ENCODE data around the gene CD151.
A peak's percentile ranks its signal among the peaks of the same experiment; 100 is the strongest.

The CD151 gene

DNA sequence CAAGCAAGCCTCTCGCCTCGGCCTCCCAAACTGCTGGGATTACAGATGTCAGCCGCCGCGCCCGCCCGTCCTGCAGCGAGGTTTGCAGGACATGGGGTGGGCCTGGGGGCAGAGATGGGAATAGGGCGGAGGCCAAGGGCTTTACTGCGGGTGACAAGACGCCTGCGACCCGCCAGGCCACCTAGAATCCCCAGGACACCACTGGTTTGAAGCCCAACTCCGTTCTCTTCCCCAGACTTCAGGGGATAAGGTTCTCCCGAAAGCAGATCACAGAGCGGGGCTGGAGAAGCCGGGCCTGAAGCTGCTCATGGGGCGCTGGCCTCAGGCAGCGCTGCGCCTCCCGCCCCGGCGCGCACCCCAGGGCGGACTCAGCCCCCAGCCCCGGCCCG lies 9.2 kb downstream of the CD151 start:
- DNase-seq (ENCODE audit: insufficient read length, low spot score) (no peak), FAIRE-seq (peak; percentile 18)

DNA sequence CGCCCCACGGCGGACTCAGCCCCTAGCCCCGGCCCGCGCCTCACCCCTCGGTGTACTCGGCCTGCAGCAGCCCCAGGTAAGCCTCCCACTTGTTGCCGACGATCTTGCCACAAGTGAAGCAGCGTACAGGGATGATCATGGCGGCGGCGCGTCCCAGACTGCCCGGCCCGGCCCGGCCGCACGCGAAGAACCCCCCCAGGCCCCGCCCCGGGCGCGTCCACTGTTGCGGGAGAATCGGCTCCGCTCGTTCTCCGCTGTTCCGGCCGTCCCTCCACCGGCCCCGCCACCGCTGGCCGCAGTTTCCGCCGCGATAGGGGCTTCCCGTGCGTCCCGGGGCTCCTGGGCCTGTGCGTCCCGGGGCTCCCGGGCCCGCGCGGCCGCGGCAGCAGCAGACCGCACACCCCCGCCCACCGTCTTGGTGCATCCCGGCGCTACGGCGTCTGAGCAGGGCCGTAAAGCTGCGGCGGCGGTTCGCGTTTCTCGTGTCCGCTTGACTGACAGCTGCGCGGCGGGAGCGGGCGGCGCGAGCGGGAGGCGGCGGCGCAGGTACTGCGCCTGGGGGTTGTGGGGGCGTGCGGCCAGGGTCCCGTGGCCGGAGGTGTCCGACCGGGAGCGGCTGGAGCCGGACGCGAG lies 9.7 kb downstream of the CD151 start, which contains the start of the genes POLR2L and TSPAN4:
Gene POLR2L (minus strand): TSS at position 160 of the 633 bp plus-strand sequence. CDS start 21 bp downstream, at position 139.
Gene TSPAN4 (plus strand): TSS at position 483 of the 633 bp plus-strand sequence. CDS start 7,453 bp downstream, outside the sequence.
- FAIRE-seq (peak; percentile 91), DNase-seq (ENCODE audit: insufficient read length, low spot score) (peak; percentile 95)

DNA sequence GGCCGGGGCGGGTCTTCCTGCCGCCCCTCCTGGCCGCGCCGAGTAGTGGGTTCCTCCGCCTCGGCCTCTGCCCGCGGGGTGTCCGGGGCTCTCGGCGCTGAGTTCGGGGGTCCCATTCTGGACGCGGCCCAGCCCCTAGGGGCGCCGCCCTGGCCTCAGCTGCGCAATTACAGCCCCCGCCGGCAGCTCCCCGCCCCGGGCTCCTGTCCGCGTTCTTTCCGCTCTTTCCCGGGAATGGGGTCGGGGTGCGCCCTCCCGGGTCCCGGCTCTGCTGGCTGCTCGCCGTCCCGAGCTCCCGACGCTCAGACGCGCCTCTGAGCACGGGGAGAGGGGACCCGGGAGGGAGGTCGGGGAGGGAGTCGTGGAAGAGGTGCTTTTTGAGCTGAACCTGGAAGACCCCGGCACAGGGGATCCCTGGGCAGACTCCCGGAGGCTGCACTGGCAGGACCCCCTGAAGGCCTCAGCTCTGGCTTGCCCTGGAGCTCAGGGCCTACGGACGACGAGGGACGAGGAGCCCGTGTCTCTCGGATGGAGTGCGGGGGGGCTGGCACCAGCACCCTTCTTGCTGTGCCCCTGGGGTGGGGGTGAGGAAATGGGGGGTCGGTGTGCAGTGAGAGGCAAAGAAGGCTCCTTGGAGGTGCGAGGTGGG lies 10.5 kb downstream of the CD151 start:
- no peak for FAIRE-seq
- DNase-seq (ENCODE audit: insufficient read length, low spot score), result no peak

DNA sequence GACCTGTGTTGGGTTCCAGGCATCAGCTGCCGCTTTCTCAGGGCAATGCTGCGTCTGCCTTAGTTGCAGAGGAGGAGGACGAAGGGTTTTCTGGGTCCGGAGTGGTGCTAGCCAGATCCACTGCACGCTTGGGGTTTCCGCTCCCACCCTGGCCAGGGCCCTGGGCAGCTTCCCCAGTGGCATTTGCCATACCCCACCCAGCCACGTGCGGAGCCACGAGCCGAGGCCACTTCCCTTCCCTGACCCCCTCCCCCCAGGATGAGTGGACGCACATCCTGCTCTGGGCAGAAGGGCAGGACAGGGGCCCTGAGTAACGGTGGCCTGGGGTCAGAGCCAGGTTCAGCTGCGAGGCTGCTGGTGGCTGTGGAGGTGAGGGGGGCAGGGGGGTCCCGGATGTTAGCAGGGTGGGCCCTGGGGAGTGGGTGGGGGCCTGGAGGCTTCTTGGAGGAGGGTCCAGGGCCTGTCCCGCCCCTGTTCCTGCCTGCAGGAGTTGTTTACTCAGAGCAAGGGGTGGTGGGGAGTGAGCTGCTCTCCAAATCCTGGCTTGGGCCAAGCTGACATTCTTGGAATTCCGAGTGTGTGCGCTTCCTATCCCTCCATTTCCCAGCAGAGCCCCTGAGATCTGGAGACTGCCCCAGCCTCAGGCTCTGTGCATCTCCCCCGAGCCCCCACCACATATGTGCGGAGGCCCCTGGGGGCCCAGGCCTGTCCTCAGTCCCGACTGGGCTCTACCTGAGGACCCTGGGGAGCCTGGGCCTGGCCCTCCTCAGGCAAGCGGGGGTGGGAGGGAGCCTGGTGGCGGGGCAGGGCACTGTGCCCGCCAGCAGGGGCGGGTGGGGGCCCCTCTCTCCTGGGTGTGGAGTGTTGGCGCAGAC lies 11.3 kb downstream of the CD151 start:
- DNase-seq (ENCODE audit: insufficient read length, low spot score) (no peak), FAIRE-seq (no peak)

DNA sequence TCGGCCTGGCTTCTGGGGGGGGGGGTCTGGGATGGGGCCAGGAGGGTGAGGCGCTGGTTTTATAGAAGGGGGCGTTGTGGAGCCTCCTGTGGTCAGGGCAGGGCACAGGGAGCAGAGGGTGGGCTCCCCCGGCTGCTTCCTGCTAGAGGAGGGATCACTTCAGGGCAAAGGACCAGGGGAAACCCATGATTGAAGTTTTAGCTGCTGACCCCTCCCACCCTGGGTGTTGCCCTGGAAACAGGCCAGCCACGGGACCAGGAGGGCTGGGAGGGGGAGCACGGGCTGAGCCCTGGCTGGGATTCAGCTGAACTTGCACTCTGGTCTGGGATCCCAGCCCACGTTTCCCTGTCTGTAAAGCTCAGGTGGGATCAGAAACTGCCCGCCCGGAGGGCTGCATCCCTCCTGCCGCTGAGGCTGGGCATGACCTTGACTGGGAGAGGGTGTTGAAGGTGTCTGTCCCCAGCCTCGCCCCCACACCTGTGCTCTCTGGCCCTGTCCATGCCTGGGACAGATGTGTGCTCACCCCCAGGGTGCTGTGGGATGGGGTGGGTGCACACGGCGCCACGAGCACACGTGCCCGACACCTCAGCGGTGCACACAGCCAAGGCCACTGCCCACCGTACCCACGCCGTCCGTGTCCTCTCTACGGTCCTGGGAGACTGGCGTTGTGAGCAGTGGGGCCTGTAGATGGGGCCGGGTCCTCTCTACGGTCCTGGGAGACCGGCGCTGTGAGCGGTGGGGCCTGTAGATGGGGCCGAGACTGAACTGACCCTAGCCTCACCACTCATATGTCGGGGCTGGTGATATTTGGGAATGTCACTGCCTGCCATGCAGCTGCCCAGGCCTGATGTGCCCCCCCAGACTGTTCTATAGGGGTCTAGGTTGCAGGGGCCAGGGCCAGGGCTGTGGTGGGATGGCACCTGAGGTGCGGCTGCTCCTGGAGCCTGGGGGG lies 12.2 kb downstream of the CD151 start:
- DNase-seq (ENCODE audit: insufficient read length, low spot score) (no peak), FAIRE-seq (no peak)

DNA sequence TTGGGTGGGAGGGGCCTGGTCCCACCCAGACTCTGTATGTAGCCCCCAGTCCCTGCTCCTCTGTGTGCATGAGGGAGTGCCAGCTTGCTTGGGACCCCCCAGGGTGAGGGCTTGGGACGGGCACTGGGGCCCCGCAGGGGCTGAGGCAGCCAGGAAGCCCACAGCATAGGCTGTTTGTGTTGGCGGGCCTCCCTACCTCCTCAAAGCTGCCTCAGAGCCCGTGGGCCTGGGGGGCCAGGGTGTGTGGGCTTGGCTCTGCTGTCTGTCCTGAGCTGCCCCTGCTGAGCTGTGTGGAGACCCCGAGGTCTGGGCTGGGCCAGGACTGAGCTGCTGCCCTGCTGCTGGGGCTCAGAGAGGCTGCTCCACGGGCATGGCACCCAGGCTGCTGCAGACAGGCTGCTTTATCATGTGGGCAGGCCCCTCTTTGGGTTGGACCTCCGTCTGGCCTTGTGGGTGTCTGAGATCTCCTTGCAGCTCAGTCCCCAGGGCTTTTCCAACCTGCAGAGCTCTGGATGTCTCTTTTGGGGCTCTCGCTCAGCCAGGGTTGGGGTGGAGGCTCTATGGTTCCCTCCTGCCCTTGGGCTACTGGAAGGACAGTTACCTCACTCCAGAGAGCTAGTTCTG lies 13.2 kb downstream of the CD151 start:
- DNase-seq (ENCODE audit: insufficient read length, low spot score), result no peak
- no peak for FAIRE-seq

DNA sequence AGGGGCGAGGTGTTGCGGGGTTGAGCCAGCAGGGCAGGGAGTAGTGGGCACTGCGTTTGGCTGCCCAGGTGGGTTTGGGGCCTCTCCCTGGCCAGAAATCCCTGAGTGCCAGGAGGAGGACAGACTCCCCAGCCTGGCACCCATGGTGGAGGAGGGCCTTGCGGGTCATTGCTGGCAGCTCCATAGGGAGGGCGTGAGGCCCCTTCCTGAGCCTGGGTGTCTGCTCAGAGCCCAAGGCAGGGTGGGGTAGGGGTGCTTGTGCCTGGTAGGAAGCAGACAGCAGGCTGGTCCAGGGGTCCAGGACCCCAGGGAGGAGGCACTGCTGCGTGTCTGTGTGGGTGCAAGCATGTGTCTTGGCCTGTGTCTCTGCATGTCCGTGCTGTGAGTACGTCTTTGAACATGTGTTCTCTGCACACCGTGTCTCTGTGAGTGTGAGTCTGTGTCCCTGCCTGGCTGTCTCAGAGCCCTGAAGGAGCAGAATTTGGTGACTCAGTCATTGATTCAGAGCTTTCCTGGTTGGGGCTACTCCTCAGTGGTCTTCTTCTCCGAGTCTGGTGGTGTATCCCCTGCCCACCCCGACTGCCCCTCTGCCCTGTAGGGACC lies 13.8 kb downstream of the CD151 start:
- FAIRE-seq (no peak), DNase-seq (ENCODE audit: insufficient read length, low spot score) (no peak)

DNA sequence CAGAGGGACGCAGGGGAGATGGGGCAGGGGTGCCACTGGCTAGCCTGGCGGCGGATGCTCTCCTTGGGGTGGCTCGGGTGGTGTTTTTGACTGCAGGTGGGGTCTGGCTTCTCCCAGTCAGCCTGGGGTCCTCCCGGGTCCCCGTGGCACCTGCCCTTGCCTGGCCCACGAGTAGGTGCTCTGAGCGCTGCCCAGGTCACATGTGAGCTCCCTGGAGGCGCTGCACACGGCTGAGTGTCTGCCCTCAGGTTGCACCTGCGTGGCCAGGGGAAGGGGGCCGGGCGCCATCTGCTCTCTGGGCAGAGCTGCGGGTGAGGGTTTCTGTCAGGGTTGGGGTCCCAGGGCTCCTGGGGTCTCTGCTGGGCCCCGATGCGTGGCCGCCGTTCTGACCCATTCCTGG lies 15.1 kb downstream of the CD151 start:
- FAIRE-seq (no peak), DNase-seq (ENCODE audit: insufficient read length, low spot score) (no peak)

DNA sequence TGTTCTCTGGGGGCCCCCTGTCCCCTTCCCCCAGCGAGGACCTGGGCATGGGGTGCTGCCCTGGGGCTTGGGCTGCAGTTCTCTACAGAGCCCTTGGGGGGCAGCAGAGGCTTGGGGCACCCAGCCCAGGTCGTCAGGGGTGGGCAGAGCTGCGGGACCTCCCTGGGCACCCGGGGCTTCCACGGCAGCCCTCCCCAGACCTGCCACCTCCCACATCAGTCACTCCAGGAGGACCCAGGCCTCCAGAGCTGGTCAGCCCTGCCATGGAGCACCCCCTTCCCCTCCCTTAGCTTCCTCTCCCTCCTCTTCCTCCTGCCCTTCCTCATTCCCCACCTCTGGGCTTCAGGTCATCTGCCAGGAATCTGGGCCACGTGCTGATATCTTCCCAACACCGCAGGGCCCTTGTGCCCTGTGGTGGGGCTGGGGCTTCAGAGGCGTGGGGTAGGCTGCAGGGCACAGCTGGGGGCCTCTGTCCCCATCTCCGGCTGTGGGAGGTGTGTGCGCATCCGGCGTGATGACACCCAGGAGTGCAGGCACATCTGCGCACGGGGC lies 15.7 kb downstream of the CD151 start:
- peak; percentile 81 for FAIRE-seq

DNA sequence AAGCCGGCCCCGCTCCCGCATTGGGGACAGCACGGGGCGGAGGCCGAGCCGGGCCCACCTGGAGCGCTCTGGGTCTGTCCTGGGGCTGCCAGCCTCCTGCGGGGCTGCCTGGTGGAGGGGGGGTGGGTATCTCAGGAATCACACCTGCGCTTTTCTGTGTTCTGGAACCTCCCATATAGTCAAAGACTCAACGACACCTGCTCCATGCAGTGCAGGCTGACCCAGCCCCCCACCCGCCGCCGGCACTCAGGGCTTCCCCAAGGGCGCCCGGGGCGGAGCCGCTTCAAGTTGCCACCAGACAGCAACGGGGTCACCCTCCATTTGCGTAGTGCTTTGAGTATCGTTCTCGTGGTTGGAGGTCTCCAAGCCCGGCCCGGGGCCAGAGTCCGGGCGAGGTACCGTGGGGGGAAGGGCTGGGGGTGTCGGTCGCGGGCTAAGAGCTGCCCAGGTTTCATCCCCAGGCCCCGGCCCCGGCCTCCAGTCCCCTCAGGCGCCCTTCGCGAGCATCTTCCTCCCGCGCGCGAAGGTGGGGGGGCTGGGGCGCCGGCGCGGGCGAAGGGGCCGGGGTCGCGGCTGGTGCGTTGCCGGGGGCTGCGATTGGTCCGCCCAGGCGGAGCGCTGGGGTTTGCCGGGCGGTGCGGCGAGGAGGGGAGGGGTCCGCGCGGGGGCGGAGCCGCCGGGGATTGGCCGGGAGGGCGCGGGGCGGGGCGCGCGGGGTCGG lies 16.5 kb downstream of the CD151 start:
- FAIRE-seq, result no peak
- no peak for DNase-seq (ENCODE audit: insufficient read length, low spot score)

More for the DNA sequence above, 15.7 kb downstream of the CD151 start:
- peak; percentile 97 for DNase-seq (ENCODE audit: insufficient read length, low spot score)

DNA sequence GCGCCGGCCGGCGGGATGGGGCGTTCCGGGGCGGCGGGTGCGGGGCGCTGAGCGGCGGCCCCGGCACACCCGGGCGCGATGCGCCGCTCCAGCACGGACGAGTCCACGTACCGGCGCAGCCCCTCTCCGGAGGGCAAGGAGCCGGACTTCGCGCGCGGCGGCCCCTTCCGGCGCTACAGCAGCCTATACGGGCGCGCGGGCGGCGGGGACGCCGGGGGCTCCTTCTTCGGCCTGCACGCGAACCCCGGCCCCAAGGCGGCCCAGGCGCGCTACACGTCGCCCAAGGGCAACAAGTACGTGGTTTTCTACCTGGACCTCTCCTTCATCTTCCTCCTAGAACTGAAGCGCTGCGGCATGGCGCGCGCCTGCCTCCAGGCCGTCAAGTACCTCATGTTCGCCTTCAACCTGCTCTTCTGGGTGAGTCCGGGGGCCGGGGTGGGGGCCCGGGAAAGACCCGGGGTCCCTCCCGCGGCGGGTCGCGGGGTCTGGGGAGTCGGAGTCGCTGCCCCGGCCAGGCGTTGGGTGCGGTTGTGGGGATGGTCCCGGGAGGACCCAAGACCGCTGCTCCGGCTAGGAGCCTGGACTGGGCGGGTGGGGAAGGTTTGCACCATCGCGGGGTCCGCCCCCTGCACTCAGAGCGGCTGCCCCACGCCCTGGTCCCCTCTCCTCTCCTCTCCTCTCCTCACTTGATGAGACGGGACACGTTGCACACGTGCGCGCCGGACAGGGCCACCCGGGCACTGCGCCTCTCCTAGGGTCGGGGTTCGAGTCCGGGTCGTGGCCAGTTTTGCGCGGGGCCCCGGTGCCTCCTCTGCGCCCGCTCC lies 17.4 kb downstream of the CD151 start:
- FAIRE-seq (no peak), DNase-seq (ENCODE audit: insufficient read length, low spot score) (no peak)

DNA sequence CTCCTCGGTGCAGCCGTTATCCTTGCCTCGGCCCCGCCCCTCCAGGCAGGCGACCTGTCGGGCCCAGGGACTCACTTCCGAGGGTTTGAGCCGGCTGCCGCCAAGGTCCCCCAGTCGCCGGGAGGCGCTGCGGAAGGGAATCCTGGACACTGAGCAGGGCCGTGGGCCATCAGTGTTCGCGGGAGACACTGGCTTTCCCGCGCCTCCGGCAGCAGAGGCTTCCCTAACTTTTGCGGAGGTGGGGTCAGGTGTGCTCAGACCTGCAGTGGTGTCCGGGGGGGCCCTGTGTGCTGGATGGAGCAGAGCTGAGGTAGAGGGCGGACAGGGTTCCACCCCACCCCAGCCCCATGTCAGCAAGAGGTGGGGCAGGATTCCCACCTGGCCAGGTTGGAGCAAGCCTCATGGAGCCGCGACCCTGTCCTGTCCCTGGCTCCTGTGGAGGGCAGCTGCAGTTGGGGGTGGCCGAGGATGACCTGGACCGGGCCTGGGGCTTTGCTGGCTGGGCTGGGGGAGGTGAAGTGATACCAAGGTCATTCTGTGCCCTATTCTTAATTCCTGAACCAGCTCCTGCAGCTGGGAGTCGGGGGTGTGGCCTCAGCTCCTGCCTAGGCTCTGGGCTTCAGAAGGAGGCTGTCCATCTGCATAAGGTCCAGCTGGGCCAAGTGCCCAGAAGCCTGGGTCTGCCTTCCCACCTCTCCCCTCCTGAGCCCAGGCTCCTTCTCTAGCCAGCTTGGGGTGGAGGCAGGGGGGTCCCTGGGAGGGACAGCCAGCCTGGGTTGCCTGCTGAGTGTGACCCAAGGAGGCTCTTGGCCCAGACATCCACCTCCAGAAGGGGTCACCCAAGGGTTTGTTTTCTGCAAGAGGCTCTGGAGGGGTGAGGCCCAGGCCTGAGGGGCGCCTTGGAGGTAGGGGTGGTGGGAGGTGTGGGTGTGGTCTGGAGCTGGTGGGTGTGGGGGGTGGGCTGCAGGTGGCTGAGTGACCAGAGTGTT lies 18.3 kb downstream of the CD151 start:
- DNase-seq (ENCODE audit: insufficient read length, low spot score), result peak; percentile 72
- no peak for FAIRE-seq

DNA sequence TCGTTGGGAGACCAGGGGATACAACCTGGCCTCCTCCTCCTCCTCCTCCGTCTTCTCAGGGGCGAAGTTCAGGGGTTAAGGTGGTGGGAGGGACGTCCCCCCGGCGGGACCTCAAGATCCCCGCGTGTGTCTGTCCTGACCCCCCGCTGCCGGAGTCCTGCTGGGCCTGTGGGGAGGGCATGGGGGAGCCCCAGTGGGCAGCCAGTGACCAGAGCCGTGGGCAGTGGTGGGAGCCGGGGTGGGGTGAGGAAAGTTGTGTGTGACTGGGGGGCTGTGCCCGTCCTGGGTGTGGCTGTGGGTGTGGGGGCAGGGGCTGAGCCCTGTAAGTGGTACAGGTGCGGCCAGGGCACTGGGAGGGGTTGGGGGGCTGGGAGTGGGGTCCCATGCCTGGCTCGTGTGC lies 20.0 kb downstream of the CD151 start:
- FAIRE-seq (no peak), DNase-seq (ENCODE audit: insufficient read length, low spot score) (no peak)

DNA sequence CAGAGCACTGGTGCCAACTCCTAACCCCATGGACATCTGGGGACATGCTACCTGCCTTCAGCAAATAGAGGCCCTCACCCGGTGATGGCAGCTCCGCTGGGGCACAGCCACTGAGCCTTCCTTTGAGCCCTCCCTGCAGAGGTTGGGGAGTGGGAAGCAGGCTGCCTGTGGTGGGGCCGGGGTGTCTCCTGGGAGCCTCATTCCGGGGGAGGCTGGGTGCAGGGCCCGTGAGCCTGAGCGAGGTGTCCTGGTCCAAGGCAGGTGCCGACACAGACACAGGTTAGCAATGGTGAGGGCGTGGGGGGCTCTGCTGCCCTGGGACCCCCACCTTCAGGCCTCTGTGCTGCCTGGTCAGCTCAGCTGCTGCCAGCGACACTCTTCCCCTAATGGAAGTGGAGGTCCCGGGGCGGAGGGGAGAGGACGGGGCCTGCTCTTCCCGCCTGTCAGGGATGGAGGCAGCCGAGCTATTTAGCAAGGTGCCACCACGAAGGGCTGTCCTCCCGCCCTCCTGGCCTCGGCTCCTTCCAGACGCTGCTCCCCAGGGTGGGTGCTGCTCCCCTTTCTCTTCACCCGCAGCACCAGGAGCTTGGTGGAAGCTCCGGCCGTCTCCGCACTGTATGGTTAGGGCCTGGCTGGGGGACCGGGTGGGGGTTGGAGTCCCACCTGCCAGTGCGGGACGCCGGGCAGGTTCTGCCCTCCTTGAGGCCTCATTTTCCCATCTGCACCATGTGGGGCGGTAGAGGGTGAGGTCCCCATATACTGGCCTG lies 21.1 kb downstream of the CD151 start:
- no peak for DNase-seq (ENCODE audit: insufficient read length, low spot score)
- no peak for FAIRE-seq

DNA sequence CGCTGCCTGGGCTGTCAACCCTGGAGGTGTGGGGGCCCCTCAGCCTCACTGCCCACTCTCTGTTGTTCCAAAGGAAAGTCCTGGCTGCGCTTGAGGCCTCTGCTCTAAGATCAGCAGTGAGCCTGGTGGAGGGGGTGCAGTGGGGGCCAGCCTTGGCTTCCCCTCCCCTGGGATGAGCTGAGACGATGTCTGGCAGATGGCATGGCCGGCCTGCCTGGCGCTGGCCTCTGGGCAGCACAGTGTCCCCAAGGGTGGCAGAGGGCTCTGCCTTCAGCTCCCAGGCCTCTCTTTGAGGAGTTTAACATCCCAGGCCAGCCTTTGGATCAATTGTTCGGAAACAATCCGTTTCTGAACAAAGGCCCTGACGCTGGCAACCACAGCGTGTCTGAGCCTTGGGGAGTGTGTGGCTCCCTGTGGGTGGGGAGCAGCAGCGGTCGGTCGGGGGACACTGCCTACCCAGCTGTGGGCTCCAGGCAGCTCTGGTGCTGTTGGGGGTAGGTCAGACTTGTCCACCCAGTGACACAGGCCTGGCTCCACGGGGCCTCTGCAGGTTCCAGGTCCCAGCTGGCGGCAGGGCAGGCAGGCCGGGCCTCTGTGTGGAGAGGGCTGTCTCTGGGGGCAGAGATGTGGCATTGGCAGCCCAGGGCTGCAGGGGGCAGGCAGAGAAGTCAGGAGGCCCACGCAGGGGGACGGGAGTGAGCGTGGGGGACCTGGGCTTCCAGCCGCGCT lies 22.0 kb downstream of the CD151 start:
- no peak for FAIRE-seq
- DNase-seq (ENCODE audit: insufficient read length, low spot score), result no peak

All from GM19239 (cell line).